ENCODE measurements around the gene MAML1. TPM values are rescaled to one million over a fixed set of nuclear protein-coding genes. Genes with fewer than 3 reads are reported as not detected.

Gene MAML1
- total RNA-seq, 1 donor from 2014 or later, result 29.1 TPM

- no peaks in the 10 kb centered on the region for H3K9me3 Mint-ChIP-seq
- Histone ChIP-seq H3K4me2 (no peak overlapping the region), H3K27ac (no peak overlapping the region), H3F3A (ENCODE audit: low read depth) (peaks cover 3% of the 10 kb centered on the region), H4K20me1 (ENCODE audit: low read depth) (peaks cover 38% of the 10 kb centered on the region), H3K4me1 (no peaks in the 10 kb centered on the region), H2AFZ (replicated peaks) (no peak overlapping the region), H3K36me3 (peaks cover 8% of the 10 kb centered on the region), H3K27me3 (no peaks in the 10 kb centered on the region), H3K9me3 (ENCODE audit: low read depth) (no peaks in the 10 kb centered on the region), H3K79me2 (ENCODE audit: low read depth) (peaks cover 1% of the 10 kb centered on the region), H3K4me3 (no peak overlapping the region), H3K9ac (no peak overlapping the region)
- no peak for DNase-seq (ENCODE audit: low spot score)
- H3K4me3 Mint-ChIP-seq, result no peak overlapping the region
- H3K36me3 Mint-ChIP-seq, result peaks cover 42% of the 10 kb centered on the region
- H3K4me1 Mint-ChIP-seq, result peaks cover 3% of the 10 kb centered on the region
- peaks cover 2% of the 10 kb centered on the region for H3K27me3 Mint-ChIP-seq (ENCODE audit: insufficient read depth, low read depth)
- no peak overlapping the region for H3K27ac Mint-ChIP-seq
- no peak for TF ChIP-seq CTCF (IDR thresholded peaks at IDR 0.05)
- no peak for TF ChIP-seq EZH2 (IDR thresholded peaks at IDR 0.05)
- no peak for TF ChIP-seq EZH2phosphoT487 (IDR thresholded peaks at IDR 0.05)
Observed at GRCh38 chr5:179772351-179772750, 39.7 kb downstream of the MAML1 start.

GRCh38 chr5:179773686-179774040 lies 41.0 kb downstream of the MAML1 start:
- no peak overlapping the region for H3K27ac ChIP-seq
- Mint-ChIP-seq H3K4me3 (no peak overlapping the region), H3K27me3 (ENCODE audit: insufficient read depth, low read depth) (peaks cover 2% of the 10 kb centered on the region), H3K36me3 (peaks cover 48% of the 10 kb centered on the region), H3K9me3 (no peaks in the 10 kb centered on the region), H3K27ac (no peak overlapping the region), H3K4me1 (no peaks in the 10 kb centered on the region)
- TF ChIP-seq EZH2 (IDR thresholded peaks at IDR 0.05) (no peak), EZH2phosphoT487 (IDR thresholded peaks at IDR 0.05) (no peak), CTCF (IDR thresholded peaks at IDR 0.05) (no peak)
- no peaks in the 10 kb centered on the region for H3F3A ChIP-seq (ENCODE audit: low read depth)
- H3K79me2 ChIP-seq (ENCODE audit: low read depth), result no peaks in the 10 kb centered on the region
- peaks cover 25% of the 10 kb centered on the region for H4K20me1 ChIP-seq (ENCODE audit: low read depth)
- no peaks in the 10 kb centered on the region for H3K4me1 ChIP-seq
- no peaks in the 10 kb centered on the region for H3K27me3 ChIP-seq
- no peak overlapping the region for H2AFZ ChIP-seq (replicated peaks)
- H3K4me2 ChIP-seq, result no peak overlapping the region
- H3K9ac ChIP-seq, result no peak overlapping the region
- no peak for DNase-seq (ENCODE audit: low spot score)
- H3K36me3 ChIP-seq, result peaks cover 8% of the 10 kb centered on the region
- no peaks in the 10 kb centered on the region for H3K9me3 ChIP-seq (ENCODE audit: low read depth)
- no peak overlapping the region for H3K4me3 ChIP-seq

- H3K79me2 ChIP-seq (ENCODE audit: low read depth), result no peaks in the 10 kb centered on the region
- H3K27me3 ChIP-seq, result no peaks in the 10 kb centered on the region
- H3K36me3 ChIP-seq, result peaks cover 8% of the 10 kb centered on the region
- no peaks in the 10 kb centered on the region for H3K4me1 ChIP-seq
- H4K20me1 ChIP-seq (ENCODE audit: low read depth), result peaks cover 17% of the 10 kb centered on the region
- no peak overlapping the region for H3K9ac ChIP-seq
- Mint-ChIP-seq H3K36me3 (peaks cover 44% of the 10 kb centered on the region), H3K4me1 (no peaks in the 10 kb centered on the region), H3K9me3 (no peaks in the 10 kb centered on the region), H3K27me3 (ENCODE audit: insufficient read depth, low read depth) (peaks cover 2% of the 10 kb centered on the region), H3K27ac (no peak overlapping the region), H3K4me3 (no peak overlapping the region)
- H3K4me2 ChIP-seq, result no peak overlapping the region
- H3K4me3 ChIP-seq, result no peak overlapping the region
- no peak overlapping the region for H2AFZ ChIP-seq (replicated peaks)
- no peak for DNase-seq (ENCODE audit: low spot score)
- no peak overlapping the region for H3K27ac ChIP-seq
- no peak for TF ChIP-seq EZH2 (IDR thresholded peaks at IDR 0.05)
- no peak for TF ChIP-seq CTCF (IDR thresholded peaks at IDR 0.05)
- no peak for TF ChIP-seq EZH2phosphoT487 (IDR thresholded peaks at IDR 0.05)
- H3F3A ChIP-seq (ENCODE audit: low read depth), result no peaks in the 10 kb centered on the region
- H3K9me3 ChIP-seq (ENCODE audit: low read depth), result no peaks in the 10 kb centered on the region
Observed at GRCh38 chr5:179774442-179774841, 41.8 kb downstream of the MAML1 start.

Data from neural progenitor cell (in vitro differentiated cells).